HepG2 (cell line): ENCODE measurements around the gene CACNA1D. TPM values are rescaled to one million over a fixed set of nuclear protein-coding genes. Genes with fewer than 3 reads are reported as not detected.
A peak's percentile ranks its signal among the peaks of the same experiment; 100 is the strongest.

Experiments
- ATM ChIP-seq: fragments of 450-650 bp; IDR thresholded peaks from 2 replicates; pipeline ENCODE4 v1.7.1; 2017; ENCODE audit warnings: mild to moderate bottlenecking, borderline replicate concordance
- ATRX ChIP-seq: sonication (generic); formaldehyde crosslinking; IDR thresholded peaks from 2 replicates; pipeline ENCODE4 v1.4.0; 2020; ENCODE audit warnings: missing genetic modification reagents, borderline replicate concordance
- BHLHE40 ChIP-seq: IDR thresholded peaks from 2 replicates; pipeline ENCODE4 v1.6.1; 2011; ENCODE audit warnings: low read length, improper control_type of control experiment
- BRCA1 ChIP-seq: sonication (generic); formaldehyde crosslinking; IDR thresholded peaks from 2 replicates; pipeline ENCODE4 v1.4.0; 2020; ENCODE audit warnings: missing genetic modification reagents
- CBFB ChIP-seq: sonication (generic); formaldehyde crosslinking; IDR thresholded peaks from 2 replicates; pipeline ENCODE4 v1.4.0; 2020; ENCODE audit warnings: missing genetic modification reagents
- CREM ChIP-seq, 2 experiments: sonication (generic) in 1 of 2; formaldehyde crosslinking in 1 of 2; IDR thresholded peaks; 2 replicates each; pipeline versions ENCODE4 v1.4.0 to v1.6.1; 2016 to 2020; ENCODE audit warnings: antibody characterized with exemption in 1 of 2, mild to moderate bottlenecking in 1 of 2, missing genetic modification reagents in 1 of 2
- CTCF ChIP-seq: sonication (generic); formaldehyde crosslinking; IDR thresholded peaks from 2 replicates; pipeline ENCODE4 v1.5.0; 2020; ENCODE audit warnings: mild to moderate bottlenecking, missing genetic modification reagents, moderate library complexity
- EP300 ChIP-seq, 3 experiments: sonication (generic) in 1 of 3; formaldehyde crosslinking in 1 of 3; IDR thresholded peaks; 2 replicates each; pipeline versions ENCODE4 v1.5.1 to v1.6.1; 2011 to 2020; ENCODE audit warnings: low read depth in 2 of 3, low read length in 2 of 3, borderline replicate concordance in 1 of 3, improper control_type of control experiment in 1 of 3, mild to moderate bottlenecking in 1 of 3, missing genetic modification reagents in 1 of 3, moderate library complexity in 1 of 3
- FOXK1 ChIP-seq: sonication (generic); formaldehyde crosslinking; IDR thresholded peaks from 2 replicates; pipeline ENCODE4 v1.4.0; 2020; ENCODE audit warnings: low read depth, missing genetic modification reagents, borderline replicate concordance
- HMG20B ChIP-seq: conservative IDR thresholded peaks from 2 replicates; pipeline ENCODE4 v1.6.1; 2016; ENCODE audit warnings: missing genetic modification reagents, missing compliant biosample characterization
- IRF2 ChIP-seq: IDR thresholded peaks from 2 replicates; pipeline ENCODE4 v1.6.1; 2018; ENCODE audit warnings: missing genetic modification reagents, missing compliant biosample characterization
- NFKBIZ ChIP-seq: IDR thresholded peaks from 2 replicates; pipeline ENCODE4 v1.6.1; 2018; ENCODE audit warnings: missing genetic modification reagents, missing compliant biosample characterization
- NR2F1 ChIP-seq, 2 experiments: fragments of 450-650 bp in 1 of 2; formaldehyde crosslinking in 1 of 2; IDR thresholded peaks; 2 replicates each; pipeline versions ENCODE4 v1.5.0 to v1.6.1; 2016 to 2020; ENCODE audit warnings: mild to moderate bottlenecking in 1 of 2, missing compliant biosample characterization in 1 of 2, missing genetic modification reagents in 1 of 2, moderate library complexity in 1 of 2
- RAD21 ChIP-seq: fragments of 450-650 bp; formaldehyde crosslinking; IDR thresholded peaks from 2 replicates; pipeline ENCODE4 v1.5.0; 2020; ENCODE audit warnings: mild to moderate bottlenecking
- SIX1 ChIP-seq: sonication (generic); formaldehyde crosslinking; IDR thresholded peaks from 2 replicates; pipeline ENCODE4 v1.4.0; 2020; ENCODE audit warnings: missing genetic modification reagents, borderline replicate concordance
- TRAFD1 ChIP-seq: sonication (generic); formaldehyde crosslinking; IDR thresholded peaks from 2 replicates; pipeline ENCODE4 v1.5.1; 2020; ENCODE audit warnings: missing genetic modification reagents, mild to moderate bottlenecking, borderline replicate concordance
- ZNF333 ChIP-seq: sonication (generic); formaldehyde crosslinking; IDR thresholded peaks from 2 replicates; pipeline ENCODE4 v1.4.0; 2020; ENCODE audit warnings: mild to moderate bottlenecking, missing genetic modification reagents, borderline replicate concordance
- ZNF335 ChIP-seq: sonication (generic); formaldehyde crosslinking; IDR thresholded peaks from 2 replicates; pipeline ENCODE4 v1.4.0; 2020; ENCODE audit warnings: missing genetic modification reagents
- ZNF746 ChIP-seq: sonication (generic); formaldehyde crosslinking; IDR thresholded peaks from 2 replicates; pipeline ENCODE4 v1.8.0; 2022; ENCODE audit warnings: mild to moderate bottlenecking, missing genetic modification reagents
- ZNF749 ChIP-seq: sonication (generic); formaldehyde crosslinking; IDR thresholded peaks from 2 replicates; pipeline ENCODE4 v1.8.0; 2022; ENCODE audit warnings: mild to moderate bottlenecking, missing genetic modification reagents, moderate library complexity, borderline replicate concordance
- polyA plus RNA-seq, 8 experiments: library from polyadenylated mRNA; depleted of rRNA in 3 of 8; stranded (reverse) in 7 of 8; unstranded in 1 of 8; fragments of >200 nt; fragmentation: Illumina TruSeq in 4 of 8; extraction: Trizol in 4 of 8; gene quantifications; 2 replicates each; pipeline versions ENCODE4 v1.2.1 to v1.2.3, GENCODE V29; 2011 to 2016; ENCODE audit warnings: low read depth in 4 of 8, missing spikeins in 1 of 8, mixed read lengths in 1 of 8; ENCODE audit not compliant: insufficient read depth in 1 of 8
- total RNA-seq, 5 experiments: library from RNA; depleted of rRNA; stranded (reverse); fragments of >200 nt; fragmentation: Illumina TruSeq; extraction: Trizol; gene quantifications; 2 replicates each; pipeline ENCODE4 v1.2.3, GENCODE V29; 2016; ENCODE audit warnings: low read depth in 1 of 5
- TF ChIP-seq, protein P1 (sequence below): sonication (generic); formaldehyde crosslinking; conservative IDR thresholded peaks from 2 replicates; pipeline ENCODE4 v1.4.0; 2020; ENCODE audit warnings: mild to moderate bottlenecking, missing genetic modification reagents, moderate library complexity

The CACNA1D gene
- total and polyA plus RNA-seq, 2 of the 13 experiments (the other 11 are each of a cell fraction or from before 2014, with no cell fraction given) = 0.26 to 0.38 TPM

DNA sequence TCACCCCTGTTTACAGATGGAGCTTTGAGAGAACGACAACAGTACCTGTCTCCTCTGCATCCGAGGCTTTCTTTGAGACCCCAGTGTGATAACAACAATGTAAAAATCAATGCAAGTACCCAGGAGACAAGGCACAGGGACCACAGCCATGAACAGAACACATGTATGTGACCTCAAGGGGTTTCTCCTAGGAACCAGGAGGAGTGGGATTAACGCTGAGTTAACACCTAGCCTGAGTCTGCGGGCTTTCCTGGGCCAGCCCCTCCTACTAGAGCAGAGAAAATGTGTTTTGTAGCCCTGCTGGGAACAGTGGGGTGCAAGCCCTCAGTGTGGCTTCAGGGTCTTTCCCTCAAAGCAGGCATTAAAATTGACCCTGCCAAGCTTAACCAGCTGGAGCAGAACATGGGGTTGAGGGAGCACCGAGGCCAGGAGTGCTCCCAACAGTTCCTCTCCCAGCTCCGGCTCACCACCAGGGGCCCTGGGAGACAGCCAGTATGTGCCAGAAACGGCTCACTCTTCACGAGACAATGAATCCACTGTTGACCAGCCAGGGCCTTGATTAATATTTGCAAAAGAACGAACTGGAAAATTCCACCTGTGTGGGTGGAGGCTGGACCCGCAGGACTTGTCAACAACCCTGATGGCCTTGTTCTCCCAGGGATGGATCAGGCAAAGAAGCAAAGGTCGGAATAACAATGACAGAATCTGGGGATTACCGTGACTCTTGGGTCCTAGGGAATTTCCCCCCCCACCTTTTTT, 348.2 kb downstream of the CACNA1D start (continued):
- TF ChIP-seq ZNF746 (CRISPR knock-in tag) (peak; percentile 84; the same call in 1 of the 2 replicates), BRCA1 (0 out of 2 replicates have a peak, but pooled peaks have one; percentile 69), ZNF333 (CRISPR knock-in tag) (0 out of 2 replicates have a peak, but pooled peaks have one; percentile 21), CTCF (CRISPR knock-in tag) (peak; percentile 70), ATM (no peak), HMG20B (no peak; the same call in 1 of the 2 replicates), IRF2 (no peak; the same call in 1 of the 2 replicates), SIX1 (CRISPR knock-in tag) (0 out of 2 replicates have a peak, but pooled peaks have one; percentile 12), EP300 (IDR thresholded peaks at IDR 0.05; ENCODE audit: low read depth in 2 of 2, low read length in 2 of 2) (peak in 1 of 2 experiments; percentile 98; a peak in 2 of 4 replicates), EP300 (CRISPR knock-in tag; IDR thresholded peaks at IDR 0.05; ENCODE audit: borderline replicate concordance) (peak; percentile 81; the same call in 1 of the 2 replicates), ZNF749 (CRISPR knock-in tag) (0 out of 2 replicates have a peak, but pooled peaks have one; percentile 16), NFKBIZ (CRISPR knock-in tag) (peak; percentile 66; the same call in 1 of the 2 replicates), BHLHE40 (peak; percentile 59; the same call in 1 of the 2 replicates), CBFB (peak; percentile 19; the same call in 1 of the 2 replicates), CREM (IDR thresholded peaks at IDR 0.05) (peak; percentile 75; the same call in 1 of the 2 replicates), CREM (CRISPR knock-in tag; IDR thresholded peaks at IDR 0.05) (no peak), TRAFD1 (CRISPR knock-in tag) (no peak; the same call in 1 of the 2 replicates), FOXK1 (CRISPR knock-in tag) (peak; percentile 91), RAD21 (CRISPR knock-in tag) (peak; percentile 64), ZNF335 (CRISPR knock-in tag) (0 out of 2 replicates have a peak, but pooled peaks have one; percentile 14), ATRX (CRISPR knock-in tag) (no peak), NR2F1 (CRISPR knock-in tag; IDR thresholded peaks at IDR 0.05) (peak in 1 of 2 experiments; percentile 49; a peak in 1 of 4 replicates)
- TF ChIP-seq, protein P1, sequence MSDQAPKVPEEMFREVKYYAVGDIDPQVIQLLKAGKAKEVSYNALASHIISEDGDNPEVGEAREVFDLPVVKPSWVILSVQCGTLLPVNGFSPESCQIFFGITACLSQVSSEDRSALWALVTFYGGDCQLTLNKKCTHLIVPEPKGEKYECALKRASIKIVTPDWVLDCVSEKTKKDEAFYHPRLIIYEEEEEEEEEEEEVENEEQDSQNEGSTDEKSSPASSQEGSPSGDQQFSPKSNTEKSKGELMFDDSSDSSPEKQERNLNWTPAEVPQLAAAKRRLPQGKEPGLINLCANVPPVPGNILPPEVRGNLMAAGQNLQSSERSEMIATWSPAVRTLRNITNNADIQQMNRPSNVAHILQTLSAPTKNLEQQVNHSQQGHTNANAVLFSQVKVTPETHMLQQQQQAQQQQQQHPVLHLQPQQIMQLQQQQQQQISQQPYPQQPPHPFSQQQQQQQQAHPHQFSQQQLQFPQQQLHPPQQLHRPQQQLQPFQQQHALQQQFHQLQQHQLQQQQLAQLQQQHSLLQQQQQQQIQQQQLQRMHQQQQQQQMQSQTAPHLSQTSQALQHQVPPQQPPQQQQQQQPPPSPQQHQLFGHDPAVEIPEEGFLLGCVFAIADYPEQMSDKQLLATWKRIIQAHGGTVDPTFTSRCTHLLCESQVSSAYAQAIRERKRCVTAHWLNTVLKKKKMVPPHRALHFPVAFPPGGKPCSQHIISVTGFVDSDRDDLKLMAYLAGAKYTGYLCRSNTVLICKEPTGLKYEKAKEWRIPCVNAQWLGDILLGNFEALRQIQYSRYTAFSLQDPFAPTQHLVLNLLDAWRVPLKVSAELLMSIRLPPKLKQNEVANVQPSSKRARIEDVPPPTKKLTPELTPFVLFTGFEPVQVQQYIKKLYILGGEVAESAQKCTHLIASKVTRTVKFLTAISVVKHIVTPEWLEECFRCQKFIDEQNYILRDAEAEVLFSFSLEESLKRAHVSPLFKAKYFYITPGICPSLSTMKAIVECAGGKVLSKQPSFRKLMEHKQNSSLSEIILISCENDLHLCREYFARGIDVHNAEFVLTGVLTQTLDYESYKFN (CRISPR knock-in tag) = peak; percentile 96
